ENCODE data around the gene SLC9A1.

DNA sequence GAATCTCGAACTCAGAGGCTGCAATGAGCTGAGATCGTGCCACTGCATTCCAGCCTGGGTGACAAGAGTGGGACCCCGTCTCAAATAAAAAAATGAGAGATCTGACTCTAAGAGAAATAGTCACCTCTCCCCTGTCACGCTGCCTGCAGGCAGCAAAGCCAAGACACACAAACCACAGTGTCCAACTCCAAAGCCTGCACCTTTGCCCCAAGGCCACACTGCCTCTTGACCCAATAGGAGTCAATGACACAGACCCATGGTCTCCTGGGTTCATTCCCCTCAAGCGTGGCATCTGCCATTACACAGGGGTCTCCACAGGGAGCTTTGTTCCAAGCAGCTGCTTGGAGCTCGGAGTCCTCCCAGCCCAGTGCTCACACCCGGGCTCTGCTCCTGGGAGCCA is 46.3 kb downstream of the SLC9A1 start:
- TF ChIP-seq SMARCA5 (IDR thresholded peaks at IDR 0.05) (no peak), EZH2 (IDR thresholded peaks at IDR 0.05; ENCODE audit: borderline replicate concordance, control insufficient read depth, low read depth, low read length) (no peak), POLR2AphosphoS5 (IDR thresholded peaks at IDR 0.05; ENCODE audit: low read length) (no peak), NFXL1 (IDR thresholded peaks at IDR 0.05; ENCODE audit: borderline replicate concordance) (no peak), POLR2A (IDR thresholded peaks at IDR 0.05; ENCODE audit: low read depth, low read length) (no peak), SIN3A (IDR thresholded peaks at IDR 0.05; ENCODE audit: low read depth, low read length) (no peak), MYC (IDR thresholded peaks at IDR 0.05; ENCODE audit: insufficient read depth, insufficient read length, insufficient replicate concordance, low read length, severe bottlenecking) (no peak), ZNF274 (IDR thresholded peaks at IDR 0.05; ENCODE audit: insufficient read depth, insufficient read length) (no peak), CHD4 (IDR thresholded peaks at IDR 0.05) (no peak)
- TF ChIP-seq, protein P1, sequence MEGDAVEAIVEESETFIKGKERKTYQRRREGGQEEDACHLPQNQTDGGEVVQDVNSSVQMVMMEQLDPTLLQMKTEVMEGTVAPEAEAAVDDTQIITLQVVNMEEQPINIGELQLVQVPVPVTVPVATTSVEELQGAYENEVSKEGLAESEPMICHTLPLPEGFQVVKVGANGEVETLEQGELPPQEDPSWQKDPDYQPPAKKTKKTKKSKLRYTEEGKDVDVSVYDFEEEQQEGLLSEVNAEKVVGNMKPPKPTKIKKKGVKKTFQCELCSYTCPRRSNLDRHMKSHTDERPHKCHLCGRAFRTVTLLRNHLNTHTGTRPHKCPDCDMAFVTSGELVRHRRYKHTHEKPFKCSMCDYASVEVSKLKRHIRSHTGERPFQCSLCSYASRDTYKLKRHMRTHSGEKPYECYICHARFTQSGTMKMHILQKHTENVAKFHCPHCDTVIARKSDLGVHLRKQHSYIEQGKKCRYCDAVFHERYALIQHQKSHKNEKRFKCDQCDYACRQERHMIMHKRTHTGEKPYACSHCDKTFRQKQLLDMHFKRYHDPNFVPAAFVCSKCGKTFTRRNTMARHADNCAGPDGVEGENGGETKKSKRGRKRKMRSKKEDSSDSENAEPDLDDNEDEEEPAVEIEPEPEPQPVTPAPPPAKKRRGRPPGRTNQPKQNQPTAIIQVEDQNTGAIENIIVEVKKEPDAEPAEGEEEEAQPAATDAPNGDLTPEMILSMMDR (IDR thresholded peaks at IDR 0.05 in 2 of 3, conservative IDR thresholded peaks at IDR 0.05 in 1 of 3; ENCODE audit: control insufficient read depth in 2 of 3, extremely low read depth in 1 of 3, insufficient read depth in 1 of 3, low read depth in 3 of 3, low read length in 3 of 3), result no peak
- TF ChIP-seq, protein P2, sequence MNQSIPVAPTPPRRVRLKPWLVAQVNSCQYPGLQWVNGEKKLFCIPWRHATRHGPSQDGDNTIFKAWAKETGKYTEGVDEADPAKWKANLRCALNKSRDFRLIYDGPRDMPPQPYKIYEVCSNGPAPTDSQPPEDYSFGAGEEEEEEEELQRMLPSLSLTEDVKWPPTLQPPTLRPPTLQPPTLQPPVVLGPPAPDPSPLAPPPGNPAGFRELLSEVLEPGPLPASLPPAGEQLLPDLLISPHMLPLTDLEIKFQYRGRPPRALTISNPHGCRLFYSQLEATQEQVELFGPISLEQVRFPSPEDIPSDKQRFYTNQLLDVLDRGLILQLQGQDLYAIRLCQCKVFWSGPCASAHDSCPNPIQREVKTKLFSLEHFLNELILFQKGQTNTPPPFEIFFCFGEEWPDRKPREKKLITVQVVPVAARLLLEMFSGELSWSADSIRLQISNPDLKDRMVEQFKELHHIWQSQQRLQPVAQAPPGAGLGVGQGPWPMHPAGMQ (IDR thresholded peaks at IDR 0.05; ENCODE audit: borderline replicate concordance), result no peak

Measured in GM12878 (cell line).